DMS53 treated with DMSO at 0.1 percent for 48 hours (cell line): ENCODE data around the gene C10orf90.
"Not testable (repeated sequence)": the region's sequence is repeated elsewhere in the genome, so short reads cannot be mapped to it uniquely, and the experiment has no call there.

ENCODE experiments used
- DNase-seq: peaks from one replicate; lab custom pipeline; 2025; ENCODE audit not compliant: unreplicated experiment; lab: John Stamatoyannopoulos, UW

Gene C10orf90

DNA sequence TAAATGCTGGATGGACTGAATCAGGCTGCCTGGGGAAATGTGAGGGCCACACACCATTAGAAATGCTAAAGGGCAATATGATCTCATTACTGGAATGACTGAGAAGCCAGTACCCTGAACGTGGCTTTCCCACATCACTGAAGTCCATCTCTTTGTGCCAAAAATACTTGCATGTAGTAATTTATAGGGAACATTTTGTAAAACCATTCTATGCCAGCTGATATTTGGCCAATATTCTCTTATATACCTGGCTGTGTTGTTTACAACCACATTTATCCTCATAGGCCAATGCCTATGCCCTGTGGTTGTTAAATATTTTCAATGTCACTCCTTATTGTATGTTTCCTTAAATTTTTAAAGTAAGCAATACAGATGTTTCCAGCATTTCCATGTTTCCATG is 111.6 kb downstream of the C10orf90 start:
- DNase-seq, result no peak

DNA sequence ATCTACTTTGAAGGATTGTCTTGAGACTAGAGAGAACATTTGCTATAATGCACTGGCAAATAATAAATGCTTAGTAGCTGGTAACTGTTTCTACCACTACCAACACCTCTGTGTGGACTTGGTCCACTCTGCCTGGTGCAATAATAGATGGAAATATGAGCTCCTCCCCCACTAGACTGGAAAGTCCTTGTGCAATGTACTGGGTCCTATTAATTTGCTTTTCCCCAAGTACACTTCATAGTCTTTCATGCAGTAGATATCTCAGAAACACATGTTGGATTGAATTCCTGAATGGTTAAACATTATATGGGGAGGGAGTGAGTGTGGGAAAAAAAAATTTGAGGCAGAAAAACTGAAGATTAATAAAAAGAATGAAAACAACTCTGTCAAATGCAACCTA is 119.3 kb downstream of the C10orf90 start:
- DNase-seq, result no peak

DNA sequence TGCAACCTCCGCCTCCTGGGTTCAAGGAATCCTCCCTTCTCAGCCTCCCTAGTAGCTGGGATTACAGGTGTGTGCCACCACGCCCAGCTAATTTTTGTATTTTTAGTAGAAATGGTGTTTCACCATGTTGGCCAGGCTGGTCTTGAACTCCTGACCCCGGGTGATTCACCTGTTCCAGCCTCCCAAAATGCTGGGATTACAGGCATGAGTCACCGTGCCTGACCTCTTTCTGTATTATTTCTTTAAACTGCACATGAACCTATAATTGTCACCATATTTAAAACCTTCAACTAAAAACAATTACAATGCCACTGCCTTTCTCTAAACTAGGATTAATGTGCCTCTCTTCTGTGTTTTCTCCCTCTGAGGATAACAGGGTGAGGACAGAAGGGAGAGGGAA is 119.9 kb downstream of the C10orf90 start:
- not testable (repeated sequence) for DNase-seq

DNA sequence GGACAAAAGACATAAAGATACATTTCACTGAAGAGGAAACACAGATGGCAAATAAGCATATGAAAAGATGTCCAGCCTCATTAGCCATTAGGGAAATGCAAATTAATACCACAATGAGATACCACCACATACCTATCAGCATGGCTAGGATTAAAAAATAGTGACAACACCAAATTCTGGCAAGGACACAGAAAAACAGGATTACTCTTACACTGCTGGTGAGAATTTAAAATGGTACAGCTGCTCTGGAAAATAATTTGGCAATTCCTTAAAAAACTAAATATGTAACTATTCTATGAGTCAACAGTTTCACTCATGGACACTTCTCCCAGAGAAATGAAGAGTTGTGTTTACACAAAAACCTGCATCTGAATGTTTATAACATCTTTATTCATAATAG is 121.1 kb downstream of the C10orf90 start:
- DNase-seq, result no peak

DNA sequence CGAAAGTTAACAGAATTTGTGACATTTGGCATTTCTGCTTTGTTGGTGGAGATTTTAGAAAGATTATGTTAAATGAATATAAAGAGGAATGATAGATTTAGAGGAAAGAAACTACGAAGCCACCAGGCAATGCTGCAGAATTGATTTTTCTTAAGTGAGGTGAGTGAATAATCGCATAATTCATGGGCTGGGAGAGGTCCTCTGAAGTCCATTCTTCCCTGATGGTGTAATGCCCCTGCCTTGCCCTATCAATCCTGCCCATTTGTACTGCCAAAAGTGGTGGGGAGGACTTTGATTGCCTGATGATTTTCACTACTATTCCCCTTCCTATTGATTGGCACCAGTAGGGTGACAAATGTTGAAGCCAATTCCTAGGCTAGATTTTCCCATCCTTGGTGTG is 125.9 kb downstream of the C10orf90 start:
- no peak for DNase-seq

DNA sequence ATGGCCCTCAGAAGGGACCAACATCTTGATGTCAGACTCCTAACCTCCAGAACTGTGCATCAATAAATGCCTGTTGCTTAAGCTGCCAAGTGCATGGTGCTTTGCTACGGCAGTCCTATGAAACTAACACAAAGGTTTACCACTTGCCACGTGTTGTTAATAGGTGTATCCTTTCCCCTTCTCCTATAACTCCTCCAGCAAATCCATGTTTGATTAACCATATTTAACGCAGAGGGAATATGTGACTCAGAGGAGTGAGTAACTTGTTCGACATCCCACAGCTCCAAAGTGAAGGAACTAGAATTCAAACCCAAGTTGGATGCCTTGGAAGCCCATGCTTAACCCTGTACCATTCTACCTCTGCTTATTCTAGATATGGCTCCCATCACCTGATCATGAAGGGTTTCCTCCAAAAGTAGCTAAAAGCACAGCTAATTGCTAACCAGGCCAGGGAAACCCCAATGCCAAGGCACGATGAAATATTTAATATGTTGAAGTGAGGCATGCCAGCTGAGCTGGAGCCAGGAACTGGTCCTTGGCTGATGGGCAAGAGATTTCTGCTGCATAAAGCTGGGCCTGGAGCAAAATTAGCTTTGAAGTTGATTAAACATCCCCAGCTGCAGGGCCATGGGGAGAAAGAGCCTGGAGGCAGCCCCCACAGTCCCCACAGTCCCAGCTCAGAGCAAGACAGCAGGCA is 131.9 kb downstream of the C10orf90 start:
- no peak for DNase-seq

DNA sequence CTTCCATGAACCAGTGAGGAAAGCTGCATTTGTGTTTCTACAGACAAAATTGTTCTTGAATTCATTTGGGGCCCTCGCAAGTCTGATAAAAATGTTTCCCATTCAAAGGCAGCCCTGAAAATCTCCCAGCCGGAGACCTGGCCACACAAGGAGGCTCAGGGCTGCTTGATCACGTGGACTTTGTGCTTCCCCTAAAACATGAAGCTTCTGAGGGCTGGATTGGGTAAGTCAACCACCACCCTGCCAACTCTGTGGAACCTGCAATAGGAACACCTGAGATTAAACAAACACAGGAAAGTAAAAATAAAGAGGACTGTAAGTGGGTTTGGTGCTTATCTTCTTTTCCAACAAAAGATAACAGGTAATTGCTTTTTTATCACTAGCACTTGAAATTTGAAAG is 133.8 kb downstream of the C10orf90 start:
- no peak for DNase-seq

DNA sequence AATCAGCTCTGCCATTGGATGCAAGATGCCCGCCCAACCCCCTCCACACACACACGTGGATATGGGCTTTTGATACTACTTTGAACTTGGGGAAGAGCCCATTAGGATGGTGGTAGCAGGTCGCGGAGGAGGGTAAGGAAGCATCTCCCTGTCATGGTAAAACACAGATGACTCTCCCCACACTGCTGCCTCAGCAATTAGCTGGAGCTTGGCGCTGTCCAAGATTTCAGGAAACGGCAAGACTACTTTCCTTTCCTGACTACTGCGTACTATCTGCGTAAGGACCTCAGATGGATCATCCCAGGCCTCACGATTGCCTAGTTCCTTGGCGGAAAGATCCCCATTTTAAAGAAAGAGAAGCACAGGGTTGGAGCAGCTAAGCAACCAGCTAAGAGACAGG is 134.3 kb downstream of the C10orf90 start:
- no peak for DNase-seq

DNA sequence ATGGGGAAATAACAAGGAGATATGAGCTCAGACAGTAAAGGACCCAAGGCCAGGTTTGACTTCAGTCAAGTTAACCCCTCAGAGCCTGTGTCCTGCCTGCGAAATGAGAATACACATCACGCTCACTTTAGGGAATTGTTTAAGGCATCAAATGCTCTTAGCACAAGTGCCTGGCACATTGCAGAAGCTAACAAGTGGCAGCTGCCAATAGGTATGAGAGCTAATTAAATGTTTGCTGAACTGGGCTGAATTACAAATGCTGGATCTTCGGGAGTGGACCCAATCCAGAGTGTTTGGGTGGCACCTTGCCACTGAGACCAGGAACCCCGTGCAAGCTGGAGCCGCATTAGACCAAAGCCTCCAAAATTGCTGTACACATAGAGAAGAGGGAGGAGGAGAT is 136.8 kb downstream of the C10orf90 start:
- no peak for DNase-seq

DNA sequence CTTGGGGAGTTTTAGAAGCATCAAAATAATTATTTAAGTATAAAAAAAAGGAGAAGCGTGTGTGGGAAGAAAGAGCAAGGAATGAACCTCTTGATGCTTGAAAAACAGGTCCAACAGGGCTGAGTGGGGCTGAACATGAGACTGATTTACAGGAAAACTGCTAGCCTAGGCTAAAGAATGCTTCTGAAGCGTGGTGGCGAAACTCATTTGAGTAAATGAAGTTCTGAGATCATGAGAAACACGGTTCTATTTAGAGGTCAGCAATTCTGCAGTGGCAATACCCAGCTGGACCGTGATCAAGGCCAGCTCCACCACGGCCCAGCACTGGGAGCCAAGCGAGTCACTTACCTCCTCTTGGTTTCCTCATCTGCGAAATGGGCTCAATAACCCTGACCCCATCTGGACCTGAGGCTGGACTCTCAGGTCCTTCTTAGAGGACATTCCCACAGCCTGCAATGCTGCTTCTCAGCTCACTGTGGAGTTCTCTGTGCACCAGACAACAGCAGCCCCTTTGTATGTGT is 142.1 kb downstream of the C10orf90 start:
- no peak for DNase-seq

DNA sequence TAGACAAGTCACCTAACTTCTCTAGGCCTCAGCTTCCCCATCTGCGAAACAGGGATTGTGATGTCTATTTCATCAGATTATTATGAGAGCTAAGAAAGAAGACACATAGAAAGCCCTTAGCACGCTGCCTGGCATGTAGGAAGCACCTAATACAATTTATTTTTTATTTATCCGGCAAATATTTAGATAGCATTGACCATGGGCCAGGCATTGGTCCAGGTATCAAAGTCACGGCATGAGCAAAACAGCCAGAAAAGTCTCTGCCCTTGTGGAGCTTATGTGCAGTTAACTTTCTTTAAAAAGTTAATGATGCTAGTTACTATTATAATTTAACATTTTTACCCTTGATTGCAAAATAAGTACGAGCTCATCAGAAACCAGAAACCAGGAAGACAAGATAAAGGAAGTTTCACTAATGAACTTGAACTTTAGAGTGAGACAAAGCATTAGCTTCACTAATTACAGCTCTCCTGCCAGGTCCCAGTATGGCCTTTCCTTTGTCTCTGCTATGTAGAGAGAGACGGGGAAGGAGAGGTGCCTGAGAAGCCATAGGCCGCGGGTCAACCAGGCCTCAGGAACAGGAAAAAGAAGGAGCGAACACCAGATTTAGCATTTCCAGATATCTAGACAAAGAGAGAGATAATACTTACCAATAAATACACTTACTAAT is 142.7 kb downstream of the C10orf90 start:
- no peak for DNase-seq

DNA sequence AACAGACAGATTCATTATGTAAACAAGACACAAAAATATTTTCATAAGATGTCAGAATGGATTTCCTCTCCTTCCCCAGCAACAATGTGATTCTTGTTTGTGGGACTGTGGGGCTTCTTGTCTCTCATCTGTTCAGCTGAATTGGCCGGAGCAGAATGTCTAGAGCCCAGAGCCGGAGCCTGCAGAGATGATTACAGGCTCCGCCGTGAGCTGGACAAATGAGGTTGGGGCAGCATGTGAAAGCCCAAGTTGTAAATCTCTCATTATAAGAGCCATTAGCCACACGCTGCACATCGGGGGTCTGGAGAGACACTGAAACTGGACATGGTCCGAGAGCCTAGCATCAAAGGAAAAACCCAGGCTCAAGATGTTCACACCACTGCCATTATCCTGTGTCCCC is 145.2 kb downstream of the C10orf90 start:
- no peak for DNase-seq

DNA sequence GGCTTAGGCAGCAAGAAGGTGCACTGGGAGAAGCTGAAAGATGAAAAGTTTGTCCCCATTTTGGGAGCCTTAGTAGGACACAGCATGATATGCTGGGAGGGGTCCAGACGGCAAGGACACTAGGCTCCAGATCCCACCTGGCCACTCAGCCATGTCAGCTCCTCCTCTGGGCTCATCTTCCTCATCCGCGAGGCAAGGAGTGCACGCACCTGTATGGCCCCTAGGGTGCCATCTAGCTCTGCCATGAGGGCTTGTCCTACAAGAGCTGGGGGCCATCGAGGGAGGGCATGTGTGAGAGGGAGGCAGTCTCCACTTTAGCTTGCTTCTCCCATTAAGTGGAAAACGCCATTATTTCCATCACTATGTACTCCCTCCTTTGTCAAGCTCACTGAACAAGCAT is 146.0 kb downstream of the C10orf90 start:
- DNase-seq, result no peak

DNA sequence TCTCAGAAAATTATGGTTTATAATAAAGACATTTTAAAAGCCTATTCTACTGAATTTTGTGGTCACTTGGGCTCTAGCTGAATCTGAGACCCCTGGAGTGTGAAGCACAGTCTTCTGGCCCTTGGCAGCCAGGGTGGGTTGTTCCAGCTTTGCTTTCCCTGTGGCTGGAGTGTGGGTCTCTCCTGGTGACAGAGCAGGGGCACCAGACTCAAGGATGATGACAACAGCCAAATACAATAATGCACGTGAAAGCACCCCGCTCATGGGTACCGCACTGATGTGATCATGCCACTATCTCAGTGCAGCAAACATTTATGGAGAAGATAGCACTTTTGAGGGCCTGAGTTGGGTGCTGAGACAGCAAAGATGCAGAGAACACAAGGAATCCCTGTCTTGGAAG is 147.4 kb downstream of the C10orf90 start:
- no peak for DNase-seq

DNA sequence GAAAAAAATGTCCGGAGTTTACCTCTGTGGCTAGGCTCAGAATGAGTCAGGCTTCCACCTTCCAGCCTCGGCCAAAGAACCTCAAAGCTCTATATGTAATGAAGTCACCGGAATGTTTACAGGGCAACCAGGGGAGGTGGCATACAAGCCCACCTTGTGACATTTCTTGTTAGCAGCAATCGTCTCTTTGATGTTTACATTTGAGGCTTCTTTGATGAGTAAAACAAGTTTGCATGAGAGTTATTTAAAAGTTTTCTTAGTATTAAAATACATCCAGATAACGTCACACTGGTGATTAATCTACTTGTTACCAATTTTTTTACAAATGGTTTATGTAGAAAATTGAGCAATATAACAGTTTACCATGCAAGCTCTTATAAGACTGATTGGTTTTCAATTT is 149.1 kb downstream of the C10orf90 start:
- DNase-seq, result no peak

DNA sequence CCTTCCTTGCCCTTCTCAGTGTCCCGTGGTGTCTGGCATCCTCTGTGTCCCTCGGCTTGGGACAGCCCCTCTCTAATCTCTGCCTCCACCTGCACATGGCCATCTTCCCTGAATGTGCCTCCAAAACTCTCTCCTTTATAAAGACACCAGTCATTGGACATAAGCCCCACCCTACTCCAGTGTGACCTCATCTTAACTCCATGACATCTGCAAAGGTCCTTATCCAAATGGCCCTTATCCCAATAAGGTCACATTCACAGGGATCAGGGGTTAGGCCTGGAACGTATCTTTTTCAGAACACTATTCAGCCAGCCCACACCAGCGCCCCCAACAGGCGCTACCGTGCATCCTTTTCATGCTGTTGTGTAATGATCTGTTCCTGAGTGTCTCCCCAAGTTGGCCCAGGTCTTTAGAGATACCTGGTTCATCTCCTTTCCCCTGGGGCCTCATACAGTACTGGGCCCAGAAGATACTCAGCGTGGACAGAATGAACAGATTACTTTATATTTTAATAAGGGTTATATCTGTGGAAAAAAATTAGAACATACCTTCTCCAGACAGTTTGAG is 149.7 kb downstream of the C10orf90 start:
- no peak for DNase-seq

DNA sequence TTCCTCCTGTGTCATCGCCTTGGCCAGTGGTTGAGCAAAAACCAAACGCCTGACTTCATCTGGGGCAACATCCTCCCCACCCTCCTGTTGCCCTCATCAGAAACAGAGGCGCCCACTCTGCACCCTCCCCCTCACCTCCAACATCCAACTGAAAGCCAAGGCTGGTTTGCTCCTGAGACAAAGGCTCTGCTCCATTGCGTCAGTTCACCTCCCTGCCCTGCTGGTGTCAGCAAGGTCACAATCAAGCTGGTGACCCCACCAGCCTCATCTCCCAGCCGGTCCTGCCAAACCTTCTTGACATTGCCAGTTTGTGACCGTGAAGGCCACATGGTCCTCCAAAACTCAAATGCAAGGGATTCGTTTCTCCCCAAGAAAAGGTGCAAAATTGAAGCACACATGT is 150.5 kb downstream of the C10orf90 start:
- no peak for DNase-seq

DNA sequence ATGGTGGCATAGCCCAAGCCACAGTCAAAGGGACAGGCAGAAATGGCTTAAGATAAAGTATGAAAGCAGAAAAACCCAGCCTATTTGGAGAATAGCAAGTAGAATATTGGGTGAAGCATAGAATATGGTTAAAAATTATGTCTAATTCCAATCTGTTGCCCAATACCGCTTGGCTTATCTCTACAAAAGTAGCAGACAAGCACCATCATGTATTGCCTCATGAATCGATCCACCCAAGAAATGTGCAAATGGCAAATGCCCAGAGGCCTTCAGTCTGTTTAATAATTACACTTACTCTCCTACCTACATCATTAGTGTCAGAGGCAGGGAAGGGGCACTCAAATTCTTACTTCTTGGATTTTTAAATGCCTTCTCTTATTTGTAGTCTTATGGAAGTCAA is 151.3 kb downstream of the C10orf90 start:
- no peak for DNase-seq

DNA sequence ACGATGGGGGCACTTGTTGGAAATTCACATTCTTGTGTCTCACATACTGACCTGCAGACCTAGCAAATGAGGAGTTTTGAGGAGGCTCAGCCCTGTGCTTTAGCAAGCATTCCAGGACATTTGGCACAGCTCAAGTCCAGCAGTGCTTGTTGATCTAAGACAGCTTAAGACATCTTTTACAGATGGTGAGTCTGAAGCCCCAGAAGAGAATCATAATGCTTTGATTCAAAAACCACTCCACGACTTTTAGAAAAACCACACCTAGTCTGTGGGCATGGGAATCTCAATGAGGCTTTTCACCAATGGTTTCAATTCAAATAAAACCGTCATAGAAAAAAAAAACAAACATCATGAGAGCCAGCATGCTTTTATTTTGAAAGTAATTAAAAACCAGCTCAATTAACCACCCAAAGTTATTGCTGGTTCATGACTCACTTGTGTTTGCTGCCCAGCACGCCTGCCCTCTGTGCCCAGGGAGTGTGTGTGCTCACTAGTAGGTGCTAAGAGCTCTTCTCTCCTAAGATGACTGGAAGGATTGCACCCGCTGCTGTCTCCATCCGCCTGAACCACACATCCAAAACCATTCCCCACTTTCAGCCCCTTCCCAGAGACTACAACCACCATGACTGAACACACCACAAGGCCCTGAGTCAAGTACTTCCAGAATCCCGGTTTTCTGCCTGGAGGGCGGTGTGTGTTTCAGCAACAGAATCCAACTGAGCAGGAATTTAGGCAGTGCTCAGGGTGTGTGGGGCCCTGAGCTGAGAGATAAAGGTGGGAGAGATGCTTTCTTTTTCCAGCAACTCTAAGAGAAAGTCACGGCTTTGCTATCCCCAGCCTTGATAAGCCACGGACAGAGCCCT is 152.0 kb downstream of the C10orf90 start:
- no peak for DNase-seq

DNA sequence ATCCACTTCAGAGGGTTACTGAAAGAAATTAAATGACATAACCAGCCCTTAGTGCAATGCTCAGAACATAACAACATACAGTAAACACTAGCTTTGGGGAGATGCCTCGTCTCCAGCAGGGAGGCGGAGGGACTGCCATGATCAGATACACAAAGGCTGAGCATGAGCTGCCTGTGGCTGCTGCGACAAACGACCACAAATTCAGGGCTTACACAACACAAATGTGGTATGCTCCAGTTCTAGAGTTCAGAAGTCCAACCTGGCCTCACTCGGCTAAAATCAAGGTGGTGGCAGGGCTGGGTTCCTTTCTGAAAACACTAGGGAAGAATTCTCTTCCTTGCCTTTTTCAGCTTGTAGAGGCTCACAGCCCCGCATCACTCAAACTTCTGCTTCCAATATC is 154.0 kb downstream of the C10orf90 start:
- no peak for DNase-seq

DNA sequence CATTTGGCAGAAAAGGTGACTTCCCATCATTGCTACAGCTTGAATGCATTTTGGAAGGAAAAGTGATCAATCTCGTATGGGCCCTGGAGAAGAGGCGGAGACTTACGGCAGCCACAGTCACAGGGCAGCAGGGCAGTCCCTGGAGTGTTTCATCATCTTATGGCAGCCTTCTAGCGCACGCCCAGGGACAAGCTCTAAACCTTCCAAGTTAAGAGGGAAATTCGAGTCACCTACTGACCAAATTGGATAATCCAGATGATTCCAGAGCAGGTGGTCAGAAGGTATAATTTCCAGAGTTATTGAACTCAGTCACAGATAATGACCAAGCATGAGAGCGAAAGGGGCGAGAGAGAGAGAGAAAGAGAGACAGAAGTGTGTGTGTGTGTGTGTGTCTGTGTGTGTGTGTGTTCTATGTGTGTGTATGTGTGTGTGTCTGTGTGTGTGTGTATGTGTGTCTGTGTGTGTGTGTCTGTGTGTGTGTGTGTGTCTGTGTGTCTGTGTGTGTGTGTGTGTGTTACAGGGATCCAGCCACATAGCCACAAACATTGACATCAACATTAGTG is 158.5 kb downstream of the C10orf90 start:
- no peak for DNase-seq
